Peyer's patch (tissue), 4 donors: ENCODE results near the gene L3MBTL4.

ENCODE experiments used
- POLR2A ChIP-seq, 2 donors: fragments of 450-650 bp; IDR thresholded peaks; one replicate each; pipeline ENCODE4 v1.5.1; 2017; ENCODE audit warnings: antibody characterized with exemption in 2 of 2, mild to moderate bottlenecking in 2 of 2, moderate library complexity in 2 of 2
- TF ChIP-seq, protein P1 (sequence below), 6 experiments: fragments of 450-650 bp in 4 of 6; fragments of 200-600 bp in 2 of 6; sonication (generic) in 1 of 6; IDR thresholded peaks; one replicate each; pipeline ENCODE4 v1.5.1; 2017 to 2019; ENCODE audit warnings: antibody characterized with exemption in 6 of 6, mild to moderate bottlenecking in 3 of 6, moderate library complexity in 1 of 6

DNA sequence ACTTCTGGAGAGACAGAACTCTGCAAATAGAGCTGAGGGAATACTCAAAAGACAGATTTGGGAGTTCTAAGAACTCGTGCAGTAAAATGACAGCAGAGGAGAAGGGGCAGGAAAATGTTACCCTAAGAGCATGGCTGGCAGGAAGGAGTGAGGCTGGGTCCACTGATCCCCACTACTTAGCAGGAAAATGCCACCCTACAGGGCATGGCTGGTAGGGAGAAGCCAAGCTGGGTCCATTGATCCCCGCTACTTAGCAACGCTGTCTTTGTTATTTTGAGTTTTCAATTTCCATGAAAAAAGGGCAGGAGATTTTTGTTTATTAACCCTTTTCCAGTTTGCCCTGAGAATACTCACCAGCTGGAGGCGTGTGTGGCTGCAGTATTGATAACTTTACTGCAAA is 419.1 kb downstream of the L3MBTL4 start:
- TF ChIP-seq, protein P1, sequence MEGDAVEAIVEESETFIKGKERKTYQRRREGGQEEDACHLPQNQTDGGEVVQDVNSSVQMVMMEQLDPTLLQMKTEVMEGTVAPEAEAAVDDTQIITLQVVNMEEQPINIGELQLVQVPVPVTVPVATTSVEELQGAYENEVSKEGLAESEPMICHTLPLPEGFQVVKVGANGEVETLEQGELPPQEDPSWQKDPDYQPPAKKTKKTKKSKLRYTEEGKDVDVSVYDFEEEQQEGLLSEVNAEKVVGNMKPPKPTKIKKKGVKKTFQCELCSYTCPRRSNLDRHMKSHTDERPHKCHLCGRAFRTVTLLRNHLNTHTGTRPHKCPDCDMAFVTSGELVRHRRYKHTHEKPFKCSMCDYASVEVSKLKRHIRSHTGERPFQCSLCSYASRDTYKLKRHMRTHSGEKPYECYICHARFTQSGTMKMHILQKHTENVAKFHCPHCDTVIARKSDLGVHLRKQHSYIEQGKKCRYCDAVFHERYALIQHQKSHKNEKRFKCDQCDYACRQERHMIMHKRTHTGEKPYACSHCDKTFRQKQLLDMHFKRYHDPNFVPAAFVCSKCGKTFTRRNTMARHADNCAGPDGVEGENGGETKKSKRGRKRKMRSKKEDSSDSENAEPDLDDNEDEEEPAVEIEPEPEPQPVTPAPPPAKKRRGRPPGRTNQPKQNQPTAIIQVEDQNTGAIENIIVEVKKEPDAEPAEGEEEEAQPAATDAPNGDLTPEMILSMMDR (IDR thresholded peaks at IDR 0.05) = no peak
- no peak for TF ChIP-seq POLR2A (IDR thresholded peaks at IDR 0.05)
